ENCODE data around the gene TTC27. TPM values are rescaled to one million over a fixed set of nuclear protein-coding genes. Genes with fewer than 3 reads are reported as not detected.

Gene TTC27
- total RNA-seq, 6 experiments from 2014 or later = 20.0 to 24.7 (median 23.9) TPM

- DNase-seq = no peak
- TF ChIP-seq CTCF (IDR thresholded peaks at IDR 0.05) = no peak
- Mint-ChIP-seq H3K27me3 (ENCODE audit: insufficient read depth) (no peaks in the 10 kb centered on the region; the same call in 1 of the 2 replicates), H3K36me3 (ENCODE audit: low read depth) (peaks cover 12% of the 10 kb centered on the region), H3K9me3 (no peaks in the 10 kb centered on the region), H3K4me3 (no peak overlapping the region), H3K27ac (no peak overlapping the region), H3K4me1 (ENCODE audit: low read depth) (peaks cover 32% of the 10 kb centered on the region)
Measured at GRCh38 chr2:32755666-32756065, 127.8 kb downstream of the TTC27 start.

DNA sequence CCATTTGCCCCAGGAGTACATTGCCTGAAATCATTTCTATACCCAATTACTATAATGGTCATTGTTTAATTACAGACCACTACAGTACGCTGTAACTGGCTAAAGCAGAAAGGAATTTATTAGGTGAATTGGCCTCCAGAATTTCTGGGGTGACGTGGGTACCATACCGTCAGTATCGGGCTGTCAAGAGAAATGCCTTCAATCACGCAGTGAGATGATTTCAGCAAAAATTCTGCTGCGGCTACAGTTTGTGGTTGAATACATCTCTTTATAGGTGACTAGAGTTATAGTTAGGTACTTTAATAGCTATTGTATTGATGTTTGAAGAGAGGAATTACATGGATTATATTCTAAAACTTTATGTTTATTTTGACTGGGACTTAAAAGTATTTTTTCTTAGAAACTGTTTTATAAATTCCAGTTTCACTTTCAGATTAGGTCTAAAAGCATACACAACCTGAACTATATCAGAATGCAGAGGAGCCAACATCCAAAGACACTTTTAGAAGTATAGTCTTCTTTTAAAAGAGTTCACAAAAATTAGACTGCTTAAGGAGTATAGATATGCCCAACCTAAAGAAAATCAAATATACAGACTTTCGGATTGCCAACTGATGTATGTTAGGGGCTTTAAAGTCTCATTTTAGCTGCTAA lies 128.4 kb downstream of the TTC27 start:
- peaks cover 26% of the 10 kb centered on the region for H3K4me1 Mint-ChIP-seq (ENCODE audit: low read depth)

GRCh38 chr2:32758232-32758631 lies 130.4 kb downstream of the TTC27 start:
- Mint-ChIP-seq H3K27ac (no peak overlapping the region), H3K36me3 (ENCODE audit: low read depth) (peaks cover 11% of the 10 kb centered on the region)
- no peak for DNase-seq

More for the DNA sequence above, 128.4 kb downstream of the TTC27 start:
- Mint-ChIP-seq H3K4me3 (no peak overlapping the region), H3K36me3 (ENCODE audit: low read depth) (peaks cover 12% of the 10 kb centered on the region), H3K27ac (no peak overlapping the region), H3K9me3 (no peaks in the 10 kb centered on the region), H3K27me3 (ENCODE audit: insufficient read depth) (no peaks in the 10 kb centered on the region; the same call in 1 of the 2 replicates)
- no peak for DNase-seq
- no peak for TF ChIP-seq CTCF (IDR thresholded peaks at IDR 0.05)

DNA sequence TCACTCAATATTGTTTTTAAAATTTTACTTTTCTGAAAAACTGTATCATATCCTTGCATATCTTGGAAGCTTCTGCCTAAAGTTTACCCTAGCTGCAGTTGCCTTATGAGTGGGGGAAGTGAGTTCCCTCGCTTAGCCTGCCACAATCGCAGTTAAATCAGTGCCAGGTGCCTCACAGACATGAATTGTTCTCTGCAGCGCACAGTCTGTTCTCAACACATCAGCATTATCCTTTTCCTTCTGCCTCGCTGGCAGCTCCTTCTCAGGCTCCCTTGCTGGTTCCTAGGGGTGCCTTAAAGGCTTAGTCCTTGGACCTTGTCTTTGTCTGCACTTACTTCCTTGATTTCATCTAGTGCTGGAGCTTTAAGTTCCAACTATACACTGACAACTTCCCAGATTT lies 132.8 kb downstream of the TTC27 start:
- Mint-ChIP-seq H3K27ac (no peak overlapping the region), H3K4me3 (no peak overlapping the region), H3K36me3 (ENCODE audit: low read depth) (peaks cover 16% of the 10 kb centered on the region; the same call in 1 of the 2 replicates), H3K27me3 (ENCODE audit: insufficient read depth) (no peaks in the 10 kb centered on the region), H3K9me3 (no peaks in the 10 kb centered on the region), H3K4me1 (ENCODE audit: low read depth) (peaks cover 6% of the 10 kb centered on the region)
- no peak for DNase-seq
- no peak for TF ChIP-seq CTCF (IDR thresholded peaks at IDR 0.05)

More at GRCh38 chr2:32758232-32758631, 130.4 kb downstream of the TTC27 start:
- H3K4me3 Mint-ChIP-seq = no peak overlapping the region
- H3K9me3 Mint-ChIP-seq = no peaks in the 10 kb centered on the region
- no peaks in the 10 kb centered on the region for H3K27me3 Mint-ChIP-seq (ENCODE audit: insufficient read depth)
- no peak for TF ChIP-seq CTCF (IDR thresholded peaks at IDR 0.05)
- H3K4me1 Mint-ChIP-seq (ENCODE audit: low read depth) = peaks cover 6% of the 10 kb centered on the region

DNA sequence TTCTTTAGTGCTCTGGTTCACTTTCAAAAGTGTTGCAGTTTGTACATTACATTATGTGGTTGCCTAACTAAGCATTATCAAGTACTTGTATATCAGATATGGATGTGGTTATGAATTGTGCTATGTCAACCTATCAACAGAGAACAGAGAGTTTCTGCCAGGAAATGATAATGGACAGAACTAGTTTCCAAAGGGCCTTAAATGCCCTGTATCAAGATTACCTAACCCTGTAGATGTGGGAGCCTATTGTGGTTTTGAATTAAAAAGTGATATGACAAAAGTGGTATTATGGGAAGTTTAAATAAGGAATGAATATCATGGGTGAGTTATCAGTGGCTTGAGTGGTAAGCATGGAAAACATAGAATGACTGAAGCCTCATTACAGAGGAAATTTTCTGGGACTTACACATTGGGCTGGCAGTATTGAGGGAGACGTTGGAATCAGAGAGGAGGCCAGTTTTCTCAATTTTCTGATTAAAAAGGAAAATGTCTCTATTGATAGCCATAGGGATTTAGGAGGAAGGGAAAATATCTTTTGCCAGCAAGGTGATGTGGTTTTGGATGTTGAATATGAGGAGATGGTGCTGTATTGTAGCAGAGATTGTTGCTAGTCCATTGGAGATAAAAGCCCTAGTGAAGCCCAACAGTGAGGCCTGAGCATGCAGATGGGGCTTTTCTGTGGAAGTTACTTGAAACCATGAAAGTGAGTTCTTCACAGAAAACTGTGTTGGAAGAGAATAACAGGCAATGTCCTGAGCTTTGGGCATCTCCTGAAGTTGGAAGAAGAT lies 140.7 kb downstream of the TTC27 start:
- no peak for DNase-seq
- no peaks in the 10 kb centered on the region for H3K27me3 Mint-ChIP-seq (ENCODE audit: insufficient read depth)
- H3K4me1 Mint-ChIP-seq (ENCODE audit: low read depth) = peaks cover 10% of the 10 kb centered on the region
- H3K4me3 Mint-ChIP-seq = no peak overlapping the region
- no peaks in the 10 kb centered on the region for H3K9me3 Mint-ChIP-seq
- 0 out of 2 replicates have a peak, but pooled peaks cover 5% of the 10 kb centered on the region for H3K36me3 Mint-ChIP-seq (ENCODE audit: low read depth)
- TF ChIP-seq CTCF (IDR thresholded peaks at IDR 0.05) = no peak
- no peak overlapping the region for H3K27ac Mint-ChIP-seq
